GM10266 (cell line): Measurements from ENCODE around the gene BLM.
"Not testable (repeated sequence)": the region's sequence is repeated elsewhere in the genome, so short reads cannot be mapped to it uniquely, and the experiment has no call there.

Experiments
- DNase-seq: peaks from one replicate; pipeline ENCODE4 v3.0.0; 2012; ENCODE audit errors: extremely low spot score
- TF ChIP-seq, protein P1 (sequence below): IDR thresholded peaks from 2 replicates; pipeline ENCODE4 v1.5.1; 2012; ENCODE audit warnings: mild to moderate bottlenecking, low read depth; ENCODE audit not compliant: control insufficient read depth, insufficient read depth; ENCODE audit errors: missing control alignments

BLM gene

DNA sequence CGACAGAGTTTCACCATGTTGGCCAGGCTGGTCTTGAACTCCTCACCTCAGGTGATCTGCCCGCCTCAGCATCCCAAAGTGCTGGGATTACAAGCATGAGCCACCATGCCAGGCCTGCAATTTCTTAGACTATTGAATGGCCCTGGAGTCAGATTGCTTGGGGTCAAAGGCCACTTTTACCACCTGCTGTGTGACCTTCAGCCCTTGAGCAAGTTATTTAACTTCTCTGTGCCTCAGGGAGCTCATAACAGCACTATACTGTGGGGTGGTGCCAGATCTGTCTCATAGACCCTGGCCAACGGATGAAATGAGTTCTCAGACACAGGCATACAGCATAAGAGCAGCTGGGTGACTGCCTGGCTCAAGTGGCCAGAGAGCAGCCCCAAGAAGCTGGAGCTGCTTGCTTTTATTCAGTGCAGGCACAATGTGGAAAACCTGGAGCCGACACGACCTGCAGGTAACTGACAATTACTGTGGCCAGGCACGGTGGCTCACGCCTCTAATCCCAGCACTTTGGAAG, 106.4 kb downstream of the BLM start:
- DNase-seq, result no peak
- TF ChIP-seq, protein P1, sequence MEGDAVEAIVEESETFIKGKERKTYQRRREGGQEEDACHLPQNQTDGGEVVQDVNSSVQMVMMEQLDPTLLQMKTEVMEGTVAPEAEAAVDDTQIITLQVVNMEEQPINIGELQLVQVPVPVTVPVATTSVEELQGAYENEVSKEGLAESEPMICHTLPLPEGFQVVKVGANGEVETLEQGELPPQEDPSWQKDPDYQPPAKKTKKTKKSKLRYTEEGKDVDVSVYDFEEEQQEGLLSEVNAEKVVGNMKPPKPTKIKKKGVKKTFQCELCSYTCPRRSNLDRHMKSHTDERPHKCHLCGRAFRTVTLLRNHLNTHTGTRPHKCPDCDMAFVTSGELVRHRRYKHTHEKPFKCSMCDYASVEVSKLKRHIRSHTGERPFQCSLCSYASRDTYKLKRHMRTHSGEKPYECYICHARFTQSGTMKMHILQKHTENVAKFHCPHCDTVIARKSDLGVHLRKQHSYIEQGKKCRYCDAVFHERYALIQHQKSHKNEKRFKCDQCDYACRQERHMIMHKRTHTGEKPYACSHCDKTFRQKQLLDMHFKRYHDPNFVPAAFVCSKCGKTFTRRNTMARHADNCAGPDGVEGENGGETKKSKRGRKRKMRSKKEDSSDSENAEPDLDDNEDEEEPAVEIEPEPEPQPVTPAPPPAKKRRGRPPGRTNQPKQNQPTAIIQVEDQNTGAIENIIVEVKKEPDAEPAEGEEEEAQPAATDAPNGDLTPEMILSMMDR, result no peak

DNA sequence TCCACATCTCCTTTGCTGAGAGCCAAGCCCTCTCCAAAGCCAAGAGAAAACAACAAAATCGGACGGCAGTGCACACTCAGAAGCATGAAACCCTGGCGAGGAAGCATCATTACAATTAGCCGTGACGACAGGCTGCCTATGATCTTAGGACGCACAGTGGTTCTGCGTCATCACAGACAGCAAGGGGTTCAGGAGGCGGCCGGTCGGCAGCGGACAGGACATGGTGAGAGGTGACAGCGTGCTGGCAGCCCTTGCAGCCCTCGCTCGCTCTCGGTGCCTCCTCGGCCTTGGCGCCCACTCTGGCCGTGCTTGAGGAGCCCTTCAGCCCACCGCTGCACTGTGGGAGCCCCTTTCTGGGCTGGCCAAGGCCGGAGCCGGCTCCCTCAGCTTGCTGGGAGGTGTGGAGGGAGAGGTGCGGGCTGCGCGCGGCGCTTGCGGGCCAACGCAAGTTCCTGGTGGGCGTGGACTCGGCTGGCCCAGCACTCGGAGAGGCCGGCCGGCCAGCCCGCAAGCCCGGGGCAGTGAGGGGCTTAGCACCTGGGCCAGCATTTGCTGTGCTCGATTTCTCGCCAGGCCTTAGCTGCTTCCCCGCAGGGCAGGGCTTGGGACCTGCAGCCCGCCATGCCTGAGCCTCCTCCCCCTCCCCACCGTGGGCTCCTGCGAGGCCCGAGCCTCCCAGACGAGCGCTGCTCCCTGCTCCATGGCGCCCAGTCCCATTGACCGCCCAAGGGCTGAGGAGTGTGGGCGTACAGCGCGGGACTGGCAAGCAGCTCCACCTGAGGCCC, 108.2 kb downstream of the BLM start:
- DNase-seq, result not testable (repeated sequence)

DNA sequence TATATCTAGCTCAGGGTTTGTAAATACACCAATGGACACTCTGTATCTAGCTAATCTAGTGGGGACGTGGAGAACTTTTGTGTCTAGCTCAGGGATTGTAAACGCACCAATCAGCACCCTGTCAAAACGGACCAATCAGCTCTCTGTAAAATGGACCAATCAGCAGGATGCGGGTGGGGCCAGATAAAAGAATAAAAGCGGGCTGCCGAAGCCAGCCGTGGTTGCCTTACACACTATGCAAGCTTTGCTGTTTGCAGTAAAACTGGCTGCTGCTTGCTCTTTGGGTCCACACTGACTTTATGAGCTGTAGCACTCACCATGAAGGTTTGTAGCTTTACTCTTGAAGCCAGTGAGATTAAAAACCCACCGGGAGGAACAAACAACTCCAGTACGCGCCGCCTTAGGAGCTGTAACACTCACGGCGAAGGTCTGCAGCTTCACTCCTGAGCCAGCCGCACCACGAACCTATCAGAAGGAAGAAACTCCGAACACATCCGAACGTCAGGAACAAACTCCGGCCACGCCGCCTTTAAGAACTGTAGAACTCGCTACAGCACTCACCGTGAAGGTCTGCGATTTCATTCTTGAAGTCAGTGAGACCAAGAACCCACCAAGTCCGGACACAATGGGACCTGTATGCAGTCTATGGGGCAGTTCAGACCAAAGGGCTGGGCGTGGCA, 109.2 kb downstream of the BLM start:
- DNase-seq, result not testable (repeated sequence)

DNA sequence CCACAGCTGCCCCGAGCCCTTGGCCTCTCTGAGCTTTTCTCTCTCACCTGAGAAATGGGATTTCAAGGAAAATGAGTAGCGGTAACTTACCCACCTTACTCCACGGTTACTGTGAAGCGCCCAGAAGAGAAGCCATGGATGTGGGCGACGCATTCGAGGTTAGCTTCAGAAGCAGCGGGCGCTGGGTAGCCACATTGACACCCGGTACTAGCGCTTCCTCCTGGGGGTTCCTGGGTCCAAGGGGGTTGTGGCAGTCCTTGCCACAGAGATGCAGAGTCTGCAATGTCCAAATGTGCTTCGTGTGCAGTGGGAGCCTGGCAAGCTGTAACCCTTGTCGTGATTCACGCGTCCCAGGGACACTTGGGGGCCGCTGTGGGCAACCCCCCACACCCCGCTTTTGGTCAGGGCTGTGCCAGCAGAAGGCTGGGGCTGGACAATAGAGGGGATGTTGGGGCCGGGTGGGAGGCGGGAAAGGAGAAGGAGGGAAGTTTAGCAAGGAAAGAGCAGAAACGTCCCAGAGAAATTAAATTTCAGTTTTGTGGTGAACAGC, 109.8 kb downstream of the BLM start:
- TF ChIP-seq, protein P1, result no peak

DNA sequence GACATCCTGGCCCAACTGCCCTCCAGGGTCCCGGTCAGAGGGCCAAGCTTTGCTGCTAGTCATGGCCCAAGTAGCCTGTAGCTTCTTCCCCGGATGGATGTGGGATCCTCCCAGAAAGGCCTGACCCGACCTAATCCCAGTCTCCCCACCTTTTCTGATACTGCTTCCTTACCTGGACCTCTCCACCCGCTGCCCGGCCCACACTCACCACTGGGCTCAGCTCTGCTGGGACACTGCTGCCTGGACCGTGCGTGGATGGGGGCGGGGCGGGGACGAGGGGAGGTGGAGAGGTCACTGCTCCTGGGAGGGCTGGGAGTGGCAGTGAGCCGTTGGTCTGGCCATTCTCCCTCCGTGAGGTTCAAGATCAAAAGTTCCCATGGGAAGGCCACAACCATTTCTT, 111.0 kb downstream of the BLM start:
- TF ChIP-seq, protein P1, result no peak
- no peak for DNase-seq

More for the DNA sequence above, 109.8 kb downstream of the BLM start:
- DNase-seq, result no peak

DNA sequence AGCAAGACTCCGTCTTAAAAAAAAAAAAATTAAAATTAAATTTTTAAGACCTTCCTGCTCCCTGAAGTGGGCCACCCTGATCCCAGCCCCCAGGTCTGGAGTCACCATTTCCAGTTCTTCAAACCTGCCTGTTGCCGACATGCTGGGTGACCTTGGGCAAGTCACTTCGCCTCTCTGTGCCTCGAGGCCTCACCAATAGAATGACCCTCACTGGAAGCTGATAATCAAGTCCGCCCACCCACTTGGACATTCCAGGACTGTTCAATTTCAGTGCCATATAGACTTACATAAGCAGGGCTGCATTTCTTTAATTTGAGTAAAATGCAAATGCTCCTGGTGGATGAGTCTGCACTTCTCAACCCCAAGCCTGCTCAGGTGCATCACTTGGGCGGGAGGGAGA, 112.0 kb downstream of the BLM start:
- TF ChIP-seq, protein P1, result no peak
- DNase-seq, result no peak

DNA sequence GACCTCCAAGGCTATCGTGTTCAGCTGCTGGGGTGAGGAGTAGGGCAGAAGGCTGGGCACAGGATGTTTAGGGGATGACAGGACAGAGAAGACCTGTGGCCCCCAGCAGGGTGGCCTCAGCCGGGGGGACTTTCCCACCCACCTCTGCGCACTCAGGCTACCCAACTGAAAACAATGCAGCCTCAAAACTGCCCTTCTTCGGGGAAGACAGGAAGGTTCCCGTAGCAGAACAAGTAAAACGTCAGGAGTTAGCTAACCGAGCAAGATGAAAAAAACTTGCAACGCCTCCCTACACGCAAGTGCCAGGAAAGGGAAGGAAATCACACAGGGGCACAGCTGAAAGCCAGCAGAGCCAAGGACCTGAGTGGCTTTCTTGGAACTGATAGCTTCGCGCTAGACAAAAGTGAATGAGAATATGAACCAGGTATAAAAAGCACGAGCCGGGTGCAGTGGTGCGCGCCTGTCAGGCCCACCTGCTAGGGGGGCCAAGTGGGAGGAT, 112.8 kb downstream of the BLM start:
- TF ChIP-seq, protein P1, result no peak
- peak; percentile 62 for DNase-seq

DNA sequence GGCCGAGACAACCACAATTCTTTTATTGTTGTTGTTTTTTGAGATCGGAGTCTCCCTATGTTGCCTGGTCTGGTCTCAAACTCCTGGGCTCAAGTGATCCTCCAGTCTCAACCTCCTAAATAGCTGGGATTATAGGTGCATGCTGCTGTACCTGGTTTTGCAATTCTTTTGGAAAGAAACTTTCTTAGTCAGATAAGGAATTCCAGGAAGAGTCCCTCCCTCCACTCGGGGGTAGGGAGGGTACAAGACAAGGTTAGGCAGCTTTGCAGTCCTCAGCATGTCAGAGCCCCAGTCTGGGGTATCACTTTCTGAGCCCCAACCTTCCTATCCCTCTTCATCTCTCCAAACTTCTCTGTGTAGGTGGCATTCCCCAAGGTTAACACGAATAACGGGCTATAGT, 117.5 kb downstream of the BLM start:
- DNase-seq, result no peak
- TF ChIP-seq, protein P1, result no peak
